Bronchial epithelial cell (primary cell): ENCODE data around the gene LRP2. TPM values are rescaled to one million over a fixed set of nuclear protein-coding genes. Genes with fewer than 3 reads are reported as not detected.
A peak's percentile ranks its signal among the peaks of the same experiment; 100 is the strongest.
"Not testable (repeated sequence)": the region's sequence is repeated elsewhere in the genome, so short reads cannot be mapped to it uniquely, and the experiment has no call there.

Experiments
- DNase-seq: peaks from one replicate; pipeline ENCODE4 v3.0.0-alpha.2; 2010; ENCODE audit warnings: low read depth
- FAIRE-seq: peaks from 2 replicates; lab custom pipeline; 2011; peaks lifted over from hg19 to GRCh38; lab: Jason Lieb, UNC
- H3K27me3 ChIP-seq: 2 replicates; pipeline ENCODE4 v1.5.1; 2011; ENCODE audit warnings: low read length; ENCODE audit not compliant: control insufficient read depth, insufficient read depth
- H3K36me3 ChIP-seq: 2 replicates; pipeline ENCODE4 v1.5.1; 2011; ENCODE audit warnings: low read length; ENCODE audit not compliant: control insufficient read depth, insufficient read depth
- H3K4me3 ChIP-seq: 2 replicates; pipeline ENCODE4 v1.5.1; 2011; ENCODE audit warnings: mild to moderate bottlenecking, low read depth, low read length, control low read depth
- total RNA-seq: library from RNA; depleted of rRNA; stranded (reverse); fragments of >200 nt; gene quantifications from 2 replicates; pipeline ENCODE4 v1.2.1, GENCODE V29; 2014
- TF ChIP-seq, protein P1 (sequence below): IDR thresholded peaks from 2 replicates; pipeline ENCODE4 v1.5.1; 2011; ENCODE audit warnings: mild to moderate bottlenecking, moderate library complexity, low read length, control low read depth, inconsistent platforms; ENCODE audit not compliant: insufficient read depth, severe bottlenecking

The LRP2 gene
- total RNA-seq, 1 donor from 2014 or later, result not detected

DNA sequence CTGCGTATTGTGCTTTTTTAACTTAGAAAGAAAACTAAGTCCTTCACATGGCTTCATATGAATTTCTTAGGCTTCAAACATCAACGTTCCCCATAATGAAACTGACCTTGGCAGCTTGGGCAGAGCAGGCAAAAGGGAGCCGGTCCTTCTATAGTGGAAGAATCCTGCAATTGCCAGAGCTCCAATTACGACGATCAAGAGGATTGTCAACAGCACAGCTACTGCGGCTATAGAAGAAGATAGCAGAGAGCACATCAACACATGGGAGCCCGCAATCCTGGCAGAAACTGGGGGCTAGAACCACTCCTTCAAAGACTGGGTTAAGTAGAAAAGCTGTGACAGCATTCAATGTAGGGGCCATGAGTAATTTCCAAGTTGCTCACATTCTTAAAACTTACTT is 223.2 kb downstream of the LRP2 start:
- no peak overlapping the region for H3K4me3 ChIP-seq
- FAIRE-seq, result no peak
- no peaks in the 10 kb centered on the region for H3K27me3 ChIP-seq
- TF ChIP-seq, protein P1, sequence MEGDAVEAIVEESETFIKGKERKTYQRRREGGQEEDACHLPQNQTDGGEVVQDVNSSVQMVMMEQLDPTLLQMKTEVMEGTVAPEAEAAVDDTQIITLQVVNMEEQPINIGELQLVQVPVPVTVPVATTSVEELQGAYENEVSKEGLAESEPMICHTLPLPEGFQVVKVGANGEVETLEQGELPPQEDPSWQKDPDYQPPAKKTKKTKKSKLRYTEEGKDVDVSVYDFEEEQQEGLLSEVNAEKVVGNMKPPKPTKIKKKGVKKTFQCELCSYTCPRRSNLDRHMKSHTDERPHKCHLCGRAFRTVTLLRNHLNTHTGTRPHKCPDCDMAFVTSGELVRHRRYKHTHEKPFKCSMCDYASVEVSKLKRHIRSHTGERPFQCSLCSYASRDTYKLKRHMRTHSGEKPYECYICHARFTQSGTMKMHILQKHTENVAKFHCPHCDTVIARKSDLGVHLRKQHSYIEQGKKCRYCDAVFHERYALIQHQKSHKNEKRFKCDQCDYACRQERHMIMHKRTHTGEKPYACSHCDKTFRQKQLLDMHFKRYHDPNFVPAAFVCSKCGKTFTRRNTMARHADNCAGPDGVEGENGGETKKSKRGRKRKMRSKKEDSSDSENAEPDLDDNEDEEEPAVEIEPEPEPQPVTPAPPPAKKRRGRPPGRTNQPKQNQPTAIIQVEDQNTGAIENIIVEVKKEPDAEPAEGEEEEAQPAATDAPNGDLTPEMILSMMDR, result no peak
- no peak for DNase-seq
- no peaks in the 10 kb centered on the region for H3K36me3 ChIP-seq

DNA sequence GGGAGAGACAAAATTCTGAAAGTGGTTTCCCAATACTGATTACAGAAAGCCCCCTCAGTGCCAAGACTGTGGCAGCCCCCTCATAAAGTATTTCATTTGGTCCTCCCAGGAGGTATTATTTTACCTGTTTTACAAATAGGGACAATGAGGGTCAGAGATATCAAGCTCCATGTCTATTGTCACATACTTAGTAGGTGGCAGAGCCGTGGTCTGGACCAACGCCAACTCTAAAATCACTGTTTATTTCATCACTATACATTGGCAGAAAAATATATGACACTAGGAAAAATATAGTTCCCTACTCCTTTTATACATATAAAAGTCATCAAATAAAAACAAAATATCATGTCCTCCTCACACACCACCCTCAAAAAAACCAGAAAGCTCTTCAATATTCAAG is 224.4 kb downstream of the LRP2 start:
- Histone ChIP-seq H3K4me3 (no peak overlapping the region), H3K27me3 (no peaks in the 10 kb centered on the region), H3K36me3 (no peaks in the 10 kb centered on the region)
- TF ChIP-seq, protein P1, result no peak
- no peak for DNase-seq
- FAIRE-seq, result no peak

DNA sequence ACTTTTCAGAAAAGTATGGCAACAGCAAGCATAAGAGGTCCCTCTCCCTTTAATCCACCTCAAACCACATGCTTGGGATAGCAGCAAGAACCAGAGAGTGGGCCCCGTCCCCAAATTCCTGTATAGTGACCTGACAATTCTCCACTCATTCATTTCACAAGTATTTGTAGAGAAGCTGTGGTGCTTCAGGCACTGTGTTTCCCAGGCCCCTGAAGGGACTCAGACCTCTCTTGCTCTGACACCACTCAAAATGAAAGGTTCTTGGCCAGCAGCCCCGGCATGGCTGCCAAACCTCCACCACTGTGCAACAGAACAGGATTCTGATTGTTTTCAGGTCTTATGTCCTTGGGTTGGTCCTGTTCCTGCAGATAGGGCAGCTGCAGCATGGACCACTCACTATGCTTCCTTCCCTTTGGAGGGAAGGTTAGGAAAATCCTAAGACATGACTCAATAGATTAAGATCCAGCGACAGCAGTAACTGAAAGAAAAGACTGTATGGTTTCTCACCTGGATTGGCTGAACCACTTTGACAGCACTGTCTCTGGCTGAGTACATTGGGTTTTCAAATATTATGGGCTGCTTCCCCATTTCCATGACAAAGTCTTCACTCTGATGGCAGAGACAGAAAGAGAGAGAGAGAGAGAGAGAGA is 225.3 kb downstream of the LRP2 start:
- DNase-seq, result no peak
- TF ChIP-seq, protein P1, result no peak
- H3K27me3 ChIP-seq, result no peaks in the 10 kb centered on the region
- H3K36me3 ChIP-seq, result no peaks in the 10 kb centered on the region
- no peak overlapping the region for H3K4me3 ChIP-seq
- FAIRE-seq, result no peak

DNA sequence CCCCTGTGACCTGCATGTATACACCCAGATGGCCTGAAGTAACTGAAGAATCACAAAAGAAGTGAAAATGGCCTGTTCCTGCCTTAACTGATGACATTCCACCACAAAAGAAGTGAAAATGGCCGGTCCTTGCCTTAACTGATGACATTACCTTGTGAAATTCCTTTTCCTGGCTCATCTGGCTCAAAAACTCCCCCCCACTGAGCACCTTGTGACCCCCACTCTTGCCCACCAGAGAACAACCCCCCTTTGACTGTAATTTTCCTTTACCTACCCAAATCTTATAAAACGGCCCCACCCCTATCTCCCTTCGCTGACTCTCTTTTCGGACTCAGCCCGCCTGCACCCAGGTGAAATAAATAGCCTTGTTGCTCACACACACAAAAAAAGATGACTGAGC is 225.9 kb downstream of the LRP2 start:
- H3K27me3 ChIP-seq, FAIRE-seq, H3K4me3 ChIP-seq, DNase-seq, H3K36me3 ChIP-seq: not testable (repeated sequence)

DNA sequence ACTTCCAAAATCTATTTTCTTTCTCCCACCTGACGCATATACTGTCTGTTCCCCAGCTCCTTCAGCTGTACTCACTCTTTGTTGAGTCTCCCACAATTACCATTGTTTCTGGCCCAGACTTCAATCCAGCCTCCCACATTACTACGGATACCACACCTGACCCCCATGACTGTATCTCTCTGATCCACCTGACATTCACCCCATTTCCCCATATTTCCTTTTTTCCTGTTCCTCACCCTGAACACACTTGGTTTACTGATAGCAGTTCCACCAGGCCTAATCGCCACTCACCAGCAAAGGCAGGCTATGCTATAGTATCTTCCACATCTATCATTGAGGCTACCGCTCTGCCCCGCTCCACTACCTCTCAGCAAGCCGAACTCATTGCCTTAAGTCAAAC is 228.1 kb downstream of the LRP2 start:
- H3K4me3 ChIP-seq, FAIRE-seq, H3K36me3 ChIP-seq, H3K27me3 ChIP-seq, DNase-seq: not testable (repeated sequence)

DNA sequence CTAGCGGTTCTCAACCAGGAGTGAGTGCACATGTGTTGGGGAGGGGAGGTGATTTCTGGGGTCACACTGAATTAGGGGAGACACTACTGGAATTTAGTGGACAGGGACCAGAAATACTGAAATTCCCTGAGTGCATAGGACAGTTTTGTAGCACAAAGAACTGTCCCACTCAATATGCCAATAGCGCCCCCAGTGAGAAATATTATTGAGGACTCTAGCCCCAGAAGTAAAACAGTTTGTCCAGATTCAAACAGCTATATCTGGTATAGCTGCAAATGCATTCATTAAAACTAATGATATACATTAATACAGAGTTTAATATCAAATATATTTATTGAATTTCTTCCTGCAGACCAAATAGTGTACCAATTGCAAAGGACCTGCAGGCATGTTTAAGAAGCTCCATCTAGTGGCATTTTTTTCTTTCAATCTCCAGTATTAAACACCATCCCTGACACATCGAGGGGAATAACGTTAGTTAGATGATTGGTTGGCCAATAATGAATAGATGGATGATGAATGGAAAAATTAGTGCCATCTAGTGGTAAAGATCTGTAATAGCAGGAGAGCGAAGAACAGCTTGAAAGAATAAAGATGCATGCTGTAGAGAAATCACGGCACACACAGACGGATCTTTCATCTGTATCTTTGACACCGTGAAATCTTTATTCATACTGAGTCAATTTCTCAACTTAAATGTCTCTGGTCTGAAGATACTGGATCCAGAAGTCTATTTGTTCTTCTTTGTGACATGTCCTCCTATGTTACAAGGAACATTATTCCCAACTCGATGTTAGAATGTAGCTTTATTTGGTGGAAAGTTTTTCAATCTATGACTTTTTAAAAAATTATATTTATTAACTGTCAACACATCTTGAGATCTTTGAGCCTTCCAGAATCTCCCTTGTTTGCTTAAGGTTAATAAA is 230.5 kb downstream of the LRP2 start:
- TF ChIP-seq, protein P1, result peak; percentile 59
- FAIRE-seq (no peak), DNase-seq (peak; percentile 81)
- H3K36me3 ChIP-seq, result no peaks in the 10 kb centered on the region
- no peaks in the 10 kb centered on the region for H3K27me3 ChIP-seq
- H3K4me3 ChIP-seq, result no peak overlapping the region
